OCI-LY7 (cell line): Measurements from ENCODE around the gene IGSF3.
"Not testable (repeated sequence)": the region's sequence is repeated elsewhere in the genome, so short reads cannot be mapped to it uniquely, and the experiment has no call there.

Experiments used
- CTCF ChIP-seq: fragments of 200-600 bp; sonication (generic); conservative IDR thresholded peaks from 2 replicates; pipeline ENCODE4 v1.5.1; 2014; ENCODE audit warnings: mild to moderate bottlenecking, antibody characterized with exemption, low read length, moderate library complexity, mixed read lengths
- EZH2phosphoT487 ChIP-seq: fragments of 200-600 bp; sonication (generic); IDR thresholded peaks from 2 replicates; pipeline ENCODE4 v1.6.1; 2018; ENCODE audit warnings: low read depth, borderline replicate concordance, mild to moderate bottlenecking, mixed run types, antibody characterized with exemption, low read length, moderate library complexity, mixed read lengths

DNA sequence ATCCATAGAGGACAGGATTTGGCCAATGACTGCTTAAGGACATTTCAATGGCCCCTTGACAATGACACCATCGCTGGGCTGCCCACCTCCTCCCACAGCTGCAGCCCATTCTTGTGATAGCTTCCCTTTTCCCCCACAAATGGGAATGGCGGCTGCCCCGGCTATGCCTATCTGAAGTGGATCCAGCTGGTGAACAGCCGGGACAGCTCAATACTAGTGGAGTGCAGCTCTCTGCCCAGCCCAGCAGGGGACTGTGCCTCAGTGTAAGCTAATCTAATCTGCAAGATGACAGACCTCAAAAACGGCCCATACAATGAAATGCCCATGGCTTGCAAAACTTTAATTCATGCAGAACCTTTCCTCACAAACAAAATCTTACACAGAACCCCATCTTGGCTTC lies 49.7 kb downstream of the IGSF3 start:
- not testable (repeated sequence) for TF ChIP-seq CTCF, EZH2phosphoT487
